Activated CD4-positive, CD25-positive, alpha-beta regulatory T cell treated with anti-CD3 and anti-CD28 coated beads, Interleukin-2, amount 50 U/mL, for 24 hours (primary cell): Measurements from ENCODE around the gene PANX2.
"Not testable (repeated sequence)": the region's sequence is repeated elsewhere in the genome, so short reads cannot be mapped to it uniquely, and the experiment has no call there.

Source experiments
- ATAC-seq, 2 donors: fragments of 150-1000 bp; cut with Tn5 transposase; one replicate each; pipeline ENCODE4 v1.10.0; 2021; ENCODE audit warnings: mild to moderate bottlenecking in 1 of 2, moderate library complexity in 1 of 2

Gene PANX2, protein sequence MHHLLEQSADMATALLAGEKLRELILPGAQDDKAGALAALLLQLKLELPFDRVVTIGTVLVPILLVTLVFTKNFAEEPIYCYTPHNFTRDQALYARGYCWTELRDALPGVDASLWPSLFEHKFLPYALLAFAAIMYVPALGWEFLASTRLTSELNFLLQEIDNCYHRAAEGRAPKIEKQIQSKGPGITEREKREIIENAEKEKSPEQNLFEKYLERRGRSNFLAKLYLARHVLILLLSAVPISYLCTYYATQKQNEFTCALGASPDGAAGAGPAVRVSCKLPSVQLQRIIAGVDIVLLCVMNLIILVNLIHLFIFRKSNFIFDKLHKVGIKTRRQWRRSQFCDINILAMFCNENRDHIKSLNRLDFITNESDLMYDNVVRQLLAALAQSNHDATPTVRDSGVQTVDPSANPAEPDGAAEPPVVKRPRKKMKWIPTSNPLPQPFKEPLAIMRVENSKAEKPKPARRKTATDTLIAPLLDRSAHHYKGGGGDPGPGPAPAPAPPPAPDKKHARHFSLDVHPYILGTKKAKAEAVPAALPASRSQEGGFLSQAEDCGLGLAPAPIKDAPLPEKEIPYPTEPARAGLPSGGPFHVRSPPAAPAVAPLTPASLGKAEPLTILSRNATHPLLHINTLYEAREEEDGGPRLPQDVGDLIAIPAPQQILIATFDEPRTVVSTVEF

DNA sequence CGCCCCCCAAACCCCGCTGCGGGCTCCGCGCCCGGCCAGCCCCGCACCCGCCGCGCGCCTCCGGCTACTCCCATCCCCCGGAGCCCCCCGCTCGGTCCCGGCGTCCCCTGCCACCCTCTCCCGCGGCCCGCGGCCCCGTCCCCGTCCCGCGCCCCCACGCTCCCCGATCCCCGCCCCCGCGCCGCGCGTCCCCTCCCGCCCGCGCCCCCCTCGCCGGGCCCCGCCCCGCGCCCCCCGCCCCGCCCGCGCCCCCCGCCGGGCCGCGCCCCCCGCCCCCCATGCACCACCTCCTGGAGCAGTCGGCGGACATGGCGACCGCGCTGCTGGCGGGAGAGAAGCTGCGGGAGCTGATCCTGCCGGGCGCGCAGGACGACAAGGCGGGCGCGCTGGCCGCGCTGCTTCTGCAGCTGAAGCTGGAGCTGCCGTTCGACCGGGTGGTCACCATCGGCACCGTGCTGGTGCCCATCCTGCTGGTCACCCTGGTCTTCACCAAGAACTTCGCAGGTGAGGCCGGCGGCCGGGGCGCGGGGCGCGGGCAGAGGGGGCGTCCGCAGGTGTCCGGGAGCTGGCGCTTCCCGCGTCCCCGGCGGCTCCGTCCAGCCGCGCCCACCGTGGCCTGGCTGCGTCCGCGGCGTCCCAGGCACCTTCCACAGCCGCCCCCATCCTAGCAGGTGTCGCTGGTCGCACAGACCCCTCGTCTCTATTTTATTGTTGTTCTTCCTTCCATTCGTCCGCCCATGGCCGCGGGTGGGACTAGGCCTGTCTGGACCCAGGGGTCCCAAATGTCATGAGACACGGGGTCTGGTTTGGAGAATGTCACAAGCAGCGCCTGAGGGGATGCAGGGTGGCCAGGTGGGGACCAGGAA lies at the start of gene PANX2:
Gene PANX2 (plus strand): TSS at position 279 of the 866 bp plus-strand sequence. CDS start 0 bp downstream, at position 279.
- ATAC-seq: no peak

DNA sequence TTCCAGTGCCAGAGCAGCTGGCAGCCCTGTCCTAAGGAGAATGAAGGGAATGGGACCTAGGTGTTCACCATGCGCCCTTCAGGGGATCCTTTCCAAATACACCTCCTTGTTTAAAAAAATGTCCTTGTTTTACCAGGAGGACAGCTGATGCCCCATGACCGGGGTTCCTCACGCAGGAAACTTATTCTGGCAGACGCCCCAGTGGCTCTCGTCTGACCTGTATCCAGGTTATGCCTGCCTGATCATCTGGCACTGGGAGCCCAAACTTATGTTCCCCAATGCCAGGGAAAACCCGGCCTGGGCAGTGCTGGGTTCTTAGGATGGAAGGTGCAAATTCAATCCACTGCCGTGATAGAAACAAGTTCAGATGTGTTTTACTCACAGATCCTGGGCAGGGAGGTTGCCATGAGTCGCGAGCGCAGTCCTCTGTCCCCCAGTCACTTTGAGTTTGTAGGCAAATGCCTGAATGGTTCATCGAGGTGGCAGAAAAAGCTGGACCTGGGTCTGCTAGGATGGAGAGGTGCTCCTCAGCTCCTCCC lies 49.3 kb upstream of the PANX2 start:
- ATAC-seq: no peak

DNA sequence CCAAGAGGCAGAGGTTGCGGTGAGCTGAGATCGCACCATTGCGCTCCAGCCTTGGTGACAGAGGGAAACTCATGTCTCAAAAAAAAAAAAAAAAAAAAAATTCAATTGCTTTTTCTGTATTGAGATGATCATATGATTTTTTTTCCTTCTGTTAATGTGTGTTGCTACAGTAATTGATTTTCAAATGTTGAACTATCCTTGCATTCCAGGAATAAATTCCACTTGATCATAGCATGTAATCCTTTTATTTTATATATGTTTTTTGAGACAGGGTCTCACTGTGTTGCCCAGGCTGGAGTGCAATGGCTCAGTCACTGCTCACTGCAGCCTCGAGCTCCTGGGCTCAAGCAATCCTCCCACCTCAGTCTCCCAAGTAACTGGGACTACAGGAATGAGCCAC lies 47.4 kb upstream of the PANX2 start:
- ATAC-seq: no peak

DNA sequence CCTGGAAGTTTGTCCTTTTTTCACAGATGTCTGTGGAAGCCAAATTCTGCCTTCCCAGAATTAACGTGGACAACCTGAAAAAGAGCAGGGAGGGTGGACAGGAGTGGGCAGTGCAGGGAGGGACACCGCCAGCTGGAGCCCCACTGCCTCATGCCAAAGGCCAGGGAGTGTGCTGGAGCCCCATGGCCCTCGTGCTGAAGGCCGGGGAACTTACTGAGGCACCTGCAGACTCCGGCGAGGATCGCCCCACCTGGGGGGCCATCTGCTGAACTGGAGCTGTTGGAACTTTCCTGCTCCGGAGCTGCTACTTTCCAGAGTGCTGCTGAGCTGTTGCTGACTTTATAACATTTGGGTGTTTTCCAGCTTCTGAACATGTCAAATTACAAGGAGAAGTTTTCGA lies 45.5 kb upstream of the PANX2 start:
- no peak for ATAC-seq

DNA sequence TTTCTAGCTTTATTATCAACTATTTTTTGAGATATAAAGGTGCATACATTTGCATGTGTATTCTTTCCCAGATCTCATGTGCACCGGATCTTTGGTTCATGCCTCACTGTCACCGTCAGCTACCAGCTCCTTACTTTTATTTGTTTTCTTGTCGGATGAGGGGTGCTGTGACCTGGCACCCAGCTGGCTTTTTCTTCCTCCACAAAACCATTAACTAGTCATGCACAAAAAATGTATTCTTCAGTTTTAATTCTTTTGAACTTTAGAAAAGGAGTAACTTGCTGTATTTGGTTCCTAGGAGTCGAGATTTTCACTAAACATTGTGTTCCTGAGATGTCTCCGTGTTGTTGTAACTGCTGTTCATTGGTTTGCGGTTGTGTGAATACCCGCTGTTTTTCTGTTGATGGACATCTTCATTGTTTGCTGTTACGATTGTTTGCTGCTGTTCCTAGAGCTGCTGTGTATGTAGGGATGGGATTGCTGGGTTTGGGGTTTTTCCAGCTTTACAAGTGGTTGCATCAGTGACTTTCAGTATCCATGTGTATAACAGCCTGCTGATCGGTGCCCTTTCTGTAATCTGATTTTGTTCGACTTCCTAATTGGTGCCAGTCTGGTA lies 41.3 kb upstream of the PANX2 start:
- ATAC-seq: no peak

DNA sequence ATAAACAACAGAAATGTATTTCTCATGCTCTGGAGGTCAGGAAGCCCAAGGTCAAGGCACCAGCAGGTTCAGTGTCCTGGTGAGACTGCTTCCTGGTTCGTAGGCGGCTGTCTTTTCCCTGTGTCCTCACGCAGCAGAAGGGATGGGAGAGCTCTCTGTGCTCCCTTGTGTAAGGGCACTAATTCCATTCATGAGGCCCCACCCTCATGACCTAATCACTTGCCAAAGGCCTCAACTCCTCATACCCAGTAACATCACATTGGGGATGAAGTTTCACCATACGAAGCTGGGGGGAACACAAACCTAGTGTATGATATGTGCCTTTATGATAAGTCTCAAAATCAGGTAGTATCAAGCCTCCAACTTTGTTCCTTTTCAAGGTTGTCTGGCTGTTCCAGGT lies 38.6 kb upstream of the PANX2 start:
- ATAC-seq: no peak

DNA sequence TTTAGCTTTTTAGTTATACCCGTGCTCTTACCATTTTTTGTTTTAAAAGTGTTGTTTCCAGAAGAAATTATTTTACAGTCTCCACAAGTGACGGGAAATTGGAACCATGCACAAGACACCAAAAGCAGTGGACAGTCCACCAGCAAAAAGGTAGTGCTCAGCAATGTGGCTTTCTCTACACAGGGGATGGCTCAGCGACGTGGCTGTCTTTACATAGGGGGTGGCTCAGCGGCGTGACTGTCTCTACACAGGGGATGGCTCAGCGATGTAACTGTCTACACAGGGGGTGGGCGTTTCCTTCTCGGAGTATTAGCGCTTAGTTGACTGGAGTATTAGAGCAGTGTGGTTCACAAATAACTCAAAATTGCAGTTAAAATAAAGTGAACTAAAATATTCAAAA lies 36.0 kb upstream of the PANX2 start:
- ATAC-seq: no peak

DNA sequence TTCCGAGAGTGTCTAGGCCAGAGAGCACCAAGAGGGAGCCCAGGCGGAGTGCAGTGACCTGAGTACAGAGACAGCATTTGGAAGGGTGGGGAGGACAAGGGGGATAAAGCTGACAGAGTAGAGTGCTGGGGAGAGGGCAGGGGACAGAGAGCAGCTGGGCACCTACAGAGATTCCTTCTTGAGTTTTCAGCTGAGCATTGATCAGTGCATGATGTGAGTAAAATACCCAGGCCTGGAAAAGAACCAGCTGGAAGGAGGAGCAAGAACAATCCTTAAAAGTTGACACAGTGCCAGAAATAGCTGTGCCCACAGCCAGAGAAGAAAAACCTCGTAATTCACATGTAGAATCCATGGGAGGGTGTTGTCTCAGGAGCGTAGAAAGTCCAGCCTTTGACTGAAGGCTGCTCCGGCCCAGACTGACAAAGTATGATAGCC lies 33.9 kb upstream of the PANX2 start:
- no peak for ATAC-seq

DNA sequence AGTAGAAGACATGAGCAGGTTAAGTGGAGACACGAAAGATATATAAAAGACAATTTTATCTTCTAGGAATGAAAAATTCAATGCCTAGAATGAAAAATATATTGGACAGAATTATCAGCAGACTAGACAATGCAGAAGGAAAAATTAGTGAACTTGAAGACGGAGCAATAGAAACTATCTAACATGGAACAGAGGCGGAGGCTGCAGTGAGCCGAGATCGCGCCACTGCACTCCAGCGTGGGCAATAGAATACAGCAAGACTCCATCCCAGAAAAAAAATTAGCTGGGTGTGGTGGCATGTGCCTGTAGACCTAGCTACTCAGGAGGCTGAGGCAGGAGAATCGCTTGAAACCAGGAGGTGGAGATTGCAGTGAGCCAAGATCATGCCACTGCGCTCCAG lies 33.3 kb upstream of the PANX2 start:
- ATAC-seq: not testable (repeated sequence)

DNA sequence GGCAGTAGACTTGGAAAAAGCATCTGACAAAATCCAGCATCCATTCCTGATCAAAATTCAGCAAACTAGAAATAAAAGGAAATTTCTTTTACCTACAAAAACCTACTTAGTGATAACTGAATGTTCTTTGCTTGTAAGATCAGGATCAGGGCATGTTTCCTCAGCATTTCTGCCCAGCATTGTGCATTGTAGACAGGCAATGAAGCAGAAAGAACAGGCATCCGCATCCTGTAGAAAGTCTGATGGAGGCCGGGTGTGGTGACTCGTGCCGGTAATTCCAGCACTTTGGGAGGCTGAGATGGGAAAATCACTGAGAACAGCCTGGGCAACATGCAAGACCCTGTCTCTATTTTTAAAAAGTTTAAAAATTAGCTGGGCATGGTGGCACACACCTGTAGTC lies 32.5 kb upstream of the PANX2 start:
- ATAC-seq: no peak

DNA sequence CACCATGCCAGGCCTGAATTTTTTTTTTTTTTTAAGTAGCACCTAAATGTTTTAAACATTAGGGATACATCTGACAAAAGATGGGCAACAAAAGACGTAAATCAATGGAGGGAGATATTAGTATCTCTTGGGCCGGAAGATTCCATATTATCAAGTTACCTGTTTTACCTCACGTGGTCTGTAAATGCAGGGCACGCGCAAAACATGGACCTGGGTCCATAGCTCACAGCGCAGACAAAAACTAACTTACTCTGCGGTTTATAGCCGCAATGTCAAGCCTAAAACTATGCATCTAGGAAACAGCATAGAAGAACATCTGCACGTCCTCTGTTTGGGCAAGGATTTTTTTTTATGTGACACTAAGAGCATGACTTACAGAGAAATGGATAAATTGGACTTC lies 31.5 kb upstream of the PANX2 start:
- ATAC-seq: no peak

DNA sequence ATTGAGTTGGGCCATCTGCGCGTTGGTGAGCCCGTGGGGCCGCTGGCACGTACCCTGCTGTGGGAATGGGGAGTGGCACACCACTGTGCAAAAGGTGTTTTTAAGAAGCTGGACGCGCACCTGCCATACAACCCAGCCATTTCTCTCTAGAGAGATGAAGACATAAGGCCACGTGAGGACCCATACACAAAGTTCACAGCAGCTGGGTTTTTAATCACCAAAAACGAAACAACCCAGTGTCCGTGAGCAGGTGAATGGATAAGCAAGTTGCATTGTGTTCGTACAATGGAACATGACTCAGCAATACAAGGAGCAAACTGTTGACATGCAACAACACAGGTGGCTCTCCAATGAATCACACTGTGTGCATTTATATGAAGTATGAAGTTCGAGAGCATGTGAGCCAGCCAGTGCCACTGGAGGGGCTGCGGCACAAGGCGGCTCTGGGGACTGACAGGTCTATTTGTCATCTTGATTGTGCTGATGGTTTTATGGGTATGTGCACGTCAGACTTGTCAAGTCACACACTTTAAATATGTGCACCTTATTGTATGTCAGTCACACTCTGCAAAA lies 30.6 kb upstream of the PANX2 start:
- ATAC-seq: peak; percentile 43 to 51

DNA sequence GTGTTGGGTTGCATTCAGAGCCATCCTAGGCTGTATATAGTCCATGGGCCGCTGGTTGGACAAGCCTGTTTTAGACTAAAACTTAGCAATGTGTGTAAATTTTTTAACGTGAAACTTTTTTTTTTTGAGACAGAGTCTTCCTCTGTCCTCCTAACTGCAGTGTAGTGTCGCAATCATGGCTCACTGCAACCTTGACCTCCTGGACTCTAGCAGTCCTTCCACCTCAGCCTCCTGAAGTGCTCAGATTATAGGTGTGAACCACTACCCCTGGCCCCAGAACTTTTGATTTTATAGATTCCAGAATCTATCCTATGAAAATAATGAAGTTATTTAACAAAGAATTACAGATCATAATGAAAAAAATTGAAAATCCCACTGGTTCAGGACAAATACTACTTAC lies 29.9 kb upstream of the PANX2 start:
- ATAC-seq: no peak

DNA sequence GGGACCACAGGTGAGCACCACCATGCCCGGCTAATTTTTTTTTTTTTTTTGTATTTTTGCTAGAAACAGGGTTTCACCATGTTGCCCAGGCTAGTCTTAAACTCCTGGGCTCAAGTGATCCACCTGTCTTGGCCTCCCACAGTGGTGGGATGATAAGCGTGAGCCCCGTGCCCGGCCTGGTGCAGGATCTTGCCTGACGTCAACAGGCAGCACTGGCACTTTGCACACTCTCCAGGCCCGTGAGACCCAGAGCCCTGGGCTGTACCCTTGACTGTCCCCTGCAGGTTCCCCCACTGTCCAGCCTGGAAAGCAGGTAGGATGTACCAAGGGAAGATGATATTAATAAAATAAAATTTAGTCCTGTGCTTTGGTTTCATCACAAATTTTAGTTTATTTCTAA lies 29.1 kb upstream of the PANX2 start:
- no peak for ATAC-seq

DNA sequence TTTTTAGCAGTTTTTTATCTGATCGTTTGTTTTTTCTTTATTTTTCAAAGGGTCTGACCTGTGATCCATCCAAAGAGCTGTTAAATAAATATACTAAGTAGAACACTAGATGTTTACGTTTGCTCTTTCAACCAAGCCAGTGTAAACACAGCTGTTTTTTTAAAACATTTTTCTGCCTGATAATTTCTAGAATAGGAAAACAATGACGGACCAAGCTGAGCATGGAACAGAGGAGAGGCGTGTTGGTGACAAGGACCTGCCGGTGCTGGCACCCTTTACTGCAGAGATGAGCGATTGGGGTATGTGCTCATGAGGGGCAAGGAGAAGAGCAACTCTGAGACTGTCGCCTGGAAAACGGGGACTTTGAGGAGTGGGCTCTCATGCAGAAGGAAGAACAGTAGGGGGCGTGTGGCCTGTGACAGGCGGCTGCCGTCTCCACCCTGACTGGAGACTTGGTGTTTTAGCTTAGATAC lies 28.6 kb upstream of the PANX2 start:
- ATAC-seq: no peak

DNA sequence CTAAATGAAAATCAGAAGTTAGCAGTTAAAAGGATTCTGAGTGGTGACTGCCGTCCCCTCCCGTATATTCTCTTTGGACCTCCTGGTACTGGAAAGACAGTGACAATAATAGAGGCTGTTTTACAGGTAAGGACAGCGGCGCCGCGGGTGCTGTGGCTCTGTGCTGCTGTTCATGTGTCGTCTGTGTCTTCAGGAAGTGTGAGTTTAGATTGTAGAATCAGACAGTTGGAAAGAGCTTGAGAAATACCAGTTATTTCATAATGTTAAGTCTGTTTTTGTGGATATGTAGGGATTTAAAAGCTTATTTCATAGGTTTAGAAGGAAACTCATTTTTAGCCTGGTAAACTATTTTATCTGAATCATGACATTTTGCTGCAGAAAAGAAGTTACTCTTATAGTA lies 27.4 kb upstream of the PANX2 start:
- ATAC-seq: no peak

DNA sequence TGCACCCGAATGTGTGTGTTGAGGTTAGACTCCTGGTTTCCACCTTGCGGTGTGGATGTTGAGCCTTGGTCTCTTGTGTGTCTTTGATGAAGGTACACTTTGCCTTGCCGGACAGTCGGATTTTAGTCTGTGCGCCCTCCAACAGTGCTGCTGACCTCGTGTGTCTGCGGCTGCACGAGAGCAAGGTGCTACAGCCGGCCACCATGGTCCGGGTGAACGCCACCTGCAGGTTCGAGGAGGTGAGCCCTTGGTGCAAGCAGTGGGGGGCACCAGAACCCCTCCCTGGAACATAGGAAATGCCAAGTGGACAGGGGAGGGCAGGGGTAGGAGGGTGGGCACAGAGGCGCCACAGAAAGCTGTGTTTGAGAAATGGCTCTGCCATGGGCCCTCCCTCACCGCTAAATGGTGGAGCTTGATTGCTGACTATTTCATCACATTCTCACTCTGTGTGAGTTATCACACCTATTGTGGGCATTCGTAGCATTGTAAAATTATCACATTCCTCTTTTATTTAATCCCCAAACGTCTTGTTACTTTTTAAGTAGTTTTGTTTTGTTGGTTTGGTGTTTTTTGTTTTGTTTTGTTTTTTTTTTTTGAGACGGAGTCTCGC lies 26.4 kb upstream of the PANX2 start:
- ATAC-seq: no peak

DNA sequence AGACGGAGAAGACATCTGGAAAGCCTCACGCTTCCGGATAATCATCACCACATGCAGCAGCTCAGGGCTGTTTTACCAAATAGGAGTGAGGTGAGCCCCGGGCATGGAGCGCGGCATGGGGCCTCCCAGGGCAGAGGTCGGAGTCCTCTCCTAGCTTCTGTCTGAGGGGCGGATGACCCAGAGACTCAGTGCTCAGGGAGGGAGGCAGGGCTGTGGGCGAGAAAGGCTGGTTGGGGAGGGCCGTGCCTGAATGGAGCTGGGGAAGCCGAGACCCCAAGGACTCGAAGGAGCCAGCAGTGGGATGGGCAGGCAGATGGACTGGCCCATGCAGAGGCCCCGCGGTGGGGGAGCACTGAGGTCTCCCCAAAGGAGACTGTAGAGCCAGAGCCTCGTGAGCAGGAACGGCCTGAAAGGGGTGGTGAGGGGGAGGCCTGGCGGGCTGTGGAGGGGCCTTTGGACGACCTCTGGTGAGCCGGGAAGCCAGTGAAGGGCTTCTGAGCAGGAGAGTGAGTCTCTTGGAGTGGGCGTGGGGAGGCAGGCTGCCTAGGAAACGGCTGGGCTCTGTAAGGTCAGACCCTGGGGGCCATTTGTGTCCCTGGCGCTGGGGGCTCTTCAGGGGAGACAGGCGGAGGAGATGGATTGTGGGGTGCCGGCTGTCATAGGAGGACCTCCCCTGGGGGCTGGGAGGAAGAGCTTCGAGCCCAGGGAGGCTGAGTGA lies 24.7 kb upstream of the PANX2 start:
- ATAC-seq: no peak

DNA sequence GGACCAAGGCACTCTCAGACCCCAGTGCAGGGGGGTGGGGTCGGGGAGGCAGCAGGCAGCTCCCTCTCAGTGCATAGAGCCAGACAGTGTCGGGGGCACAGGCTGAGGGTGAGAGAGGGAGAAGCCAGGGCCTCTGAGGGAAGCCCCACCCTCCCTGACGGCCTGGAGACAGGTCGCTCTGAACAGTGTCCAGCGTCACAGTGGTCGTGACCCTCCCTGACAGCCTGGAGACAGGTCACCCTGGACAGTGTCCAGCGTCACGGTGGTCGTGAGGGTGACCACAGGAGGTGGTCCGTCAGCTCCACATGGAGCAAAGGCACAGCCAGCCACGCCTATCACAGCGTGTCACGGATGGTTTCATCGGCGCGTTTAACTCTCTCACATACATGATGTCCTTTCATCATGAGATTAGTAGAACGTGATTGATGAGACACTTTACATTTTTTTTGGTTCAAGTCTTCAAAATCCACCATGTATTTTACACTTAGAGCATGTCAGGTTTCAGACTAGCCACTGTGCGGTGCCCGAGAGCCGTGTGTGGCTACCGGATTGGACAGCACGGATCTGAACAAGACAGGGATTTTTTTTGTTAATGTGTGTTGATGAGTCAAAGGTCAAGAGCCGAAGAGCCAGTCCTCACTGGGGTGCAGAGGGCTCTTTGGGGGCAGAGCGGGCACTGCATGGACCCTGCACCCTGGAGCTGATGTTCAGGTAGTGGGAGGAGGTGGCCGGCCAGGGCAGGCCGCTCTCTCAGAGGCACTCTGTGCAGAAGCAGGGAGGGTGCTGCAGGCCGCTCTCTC lies 23.9 kb upstream of the PANX2 start:
- no peak for ATAC-seq
